ENCODE measurements around the gene GNG4.

DNA sequence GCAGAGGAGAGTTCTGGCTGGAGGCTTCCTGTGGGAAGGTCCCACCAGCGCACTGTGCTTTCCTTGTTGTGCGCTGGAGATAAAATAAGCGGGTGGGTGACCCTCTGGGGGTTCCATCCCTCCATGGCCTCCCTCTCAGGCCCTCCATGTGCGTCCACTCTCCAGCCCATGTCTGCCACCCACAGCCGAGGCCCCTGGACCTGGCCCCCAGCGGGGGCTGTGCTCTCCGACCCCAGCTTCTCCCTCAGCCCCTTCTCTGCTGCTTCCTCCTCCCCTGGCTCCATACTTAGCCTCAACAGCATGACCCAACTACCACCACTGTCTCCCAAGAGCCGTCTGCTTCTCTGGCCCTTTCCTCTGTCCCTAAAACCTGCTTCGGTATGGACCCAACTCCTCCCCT is 61.4 kb downstream of the GNG4 start:
- TF ChIP-seq POLR2AphosphoS5 (IDR thresholded peaks at IDR 0.05) (no peak), POLR2A (IDR thresholded peaks at IDR 0.05) (no peak), EP300 (IDR thresholded peaks at IDR 0.05) (no peak)
- TF ChIP-seq, protein P1, sequence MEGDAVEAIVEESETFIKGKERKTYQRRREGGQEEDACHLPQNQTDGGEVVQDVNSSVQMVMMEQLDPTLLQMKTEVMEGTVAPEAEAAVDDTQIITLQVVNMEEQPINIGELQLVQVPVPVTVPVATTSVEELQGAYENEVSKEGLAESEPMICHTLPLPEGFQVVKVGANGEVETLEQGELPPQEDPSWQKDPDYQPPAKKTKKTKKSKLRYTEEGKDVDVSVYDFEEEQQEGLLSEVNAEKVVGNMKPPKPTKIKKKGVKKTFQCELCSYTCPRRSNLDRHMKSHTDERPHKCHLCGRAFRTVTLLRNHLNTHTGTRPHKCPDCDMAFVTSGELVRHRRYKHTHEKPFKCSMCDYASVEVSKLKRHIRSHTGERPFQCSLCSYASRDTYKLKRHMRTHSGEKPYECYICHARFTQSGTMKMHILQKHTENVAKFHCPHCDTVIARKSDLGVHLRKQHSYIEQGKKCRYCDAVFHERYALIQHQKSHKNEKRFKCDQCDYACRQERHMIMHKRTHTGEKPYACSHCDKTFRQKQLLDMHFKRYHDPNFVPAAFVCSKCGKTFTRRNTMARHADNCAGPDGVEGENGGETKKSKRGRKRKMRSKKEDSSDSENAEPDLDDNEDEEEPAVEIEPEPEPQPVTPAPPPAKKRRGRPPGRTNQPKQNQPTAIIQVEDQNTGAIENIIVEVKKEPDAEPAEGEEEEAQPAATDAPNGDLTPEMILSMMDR (IDR thresholded peaks at IDR 0.05) = no peak
